NOMO-1 treated with DMSO at 0.1 percent for 48 hours (cell line): ENCODE data around the gene TNPO1.
A peak's percentile ranks its signal among the peaks of the same experiment; 100 is the strongest.

ENCODE experiments used
- DNase-seq: peaks from one replicate; lab custom pipeline; 2025; ENCODE audit not compliant: unreplicated experiment; lab: John Stamatoyannopoulos, UW

Gene TNPO1

GRCh38 chr5:72850113-72850512 is 33.7 kb downstream of the TNPO1 start:
- DNase-seq, result no peak

- no peak for DNase-seq
These were observed 35.9 kb downstream of the TNPO1 start for GRCh38 chr5:72852356-72852755.

- DNase-seq, result no peak
These were observed 38.0 kb downstream of the TNPO1 start for GRCh38 chr5:72854419-72854818.

- no peak for DNase-seq
These were observed 39.4 kb downstream of the TNPO1 start for GRCh38 chr5:72855821-72856220.

GRCh38 chr5:72857396-72857795 is 40.9 kb downstream of the TNPO1 start:
- DNase-seq, result no peak

GRCh38 chr5:72859127-72859526 is 42.7 kb downstream of the TNPO1 start:
- no peak for DNase-seq

GRCh38 chr5:72860499-72860898 is 44.0 kb downstream of the TNPO1 start:
- no peak for DNase-seq

GRCh38 chr5:72871366-72872024 is 55.0 kb downstream of the TNPO1 start:
- DNase-seq, result no peak

GRCh38 chr5:72878854-72879253 is 62.4 kb downstream of the TNPO1 start:
- DNase-seq, result no peak

GRCh38 chr5:72882989-72883388 is 66.5 kb downstream of the TNPO1 start:
- no peak for DNase-seq

GRCh38 chr5:72883850-72884249 is 67.4 kb downstream of the TNPO1 start:
- DNase-seq, result no peak

- DNase-seq, result no peak
These were observed 68.4 kb downstream of the TNPO1 start for GRCh38 chr5:72884892-72885291.

GRCh38 chr5:72885824-72886223 is 69.4 kb downstream of the TNPO1 start:
- DNase-seq, result no peak

GRCh38 chr5:72888595-72888994 is 72.1 kb downstream of the TNPO1 start:
- DNase-seq, result no peak

GRCh38 chr5:72889324-72889723 is 72.9 kb downstream of the TNPO1 start:
- no peak for DNase-seq

- DNase-seq, result no peak
These were observed 76.4 kb downstream of the TNPO1 start for GRCh38 chr5:72892846-72893245.

GRCh38 chr5:72895758-72896157 is 79.3 kb downstream of the TNPO1 start:
- no peak for DNase-seq

GRCh38 chr5:72906806-72907205 is 90.3 kb downstream of the TNPO1 start:
- no peak for DNase-seq

GRCh38 chr5:72908664-72909063 is 92.2 kb downstream of the TNPO1 start:
- DNase-seq, result no peak

- DNase-seq, result no peak
These were observed 100.9 kb downstream of the TNPO1 start for GRCh38 chr5:72917371-72917776.

- DNase-seq, result peak; percentile 20
These were observed 104.4 kb downstream of the TNPO1 start for GRCh38 chr5:72920690-72921502.

GRCh38 chr5:72921886-72922285 is 105.4 kb downstream of the TNPO1 start:
- DNase-seq, result no peak

- no peak for DNase-seq
These were observed 106.0 kb downstream of the TNPO1 start for GRCh38 chr5:72922422-72922821.
